WTC11 (cell line): ENCODE results near the gene GTF2A1L. TPM values are rescaled to one million over a fixed set of nuclear protein-coding genes. Genes with fewer than 3 reads are reported as not detected.

Experiments used
- ATAC-seq: fragments of 200-7000 bp; cut with Tn5 transposase; 2 replicates; pipeline ENCODE4 v1.10.0; 2021; ENCODE audit warnings: mild to moderate bottlenecking, moderate library complexity
- CTCF ChIA-PET: fragments of 300-600 bp; sonication (Branson Sonifier 250); formaldehyde crosslinking; loops from one replicate; lab custom pipeline; 2021; ENCODE audit warnings: antibody characterized with exemption; lab: Charles Lee
- POLR2A ChIA-PET: fragments of 350-600 bp; sonication (Branson Sonifier 250); formaldehyde crosslinking; loops from one replicate; lab custom pipeline; 2021; ENCODE audit warnings: antibody characterized with exemption; lab: Charles Lee
- DNase-seq: peaks from one replicate; pipeline ENCODE4 v3.0.0; 2021; ENCODE audit warnings: low spot score
- H3K27ac Mint-ChIP-seq: 2 replicates; pipeline ENCODE4 v1.8.0; 2021; ENCODE audit warnings: mixed read lengths
- H3K27me3 Mint-ChIP-seq: 2 replicates; pipeline ENCODE4 v1.8.0; 2021; ENCODE audit warnings: low read depth, mild to moderate bottlenecking, moderate library complexity, mixed read lengths
- H3K36me3 Mint-ChIP-seq: 2 replicates; pipeline ENCODE4 v1.8.0; 2021; ENCODE audit warnings: mixed read lengths
- H3K4me1 Mint-ChIP-seq: 2 replicates; pipeline ENCODE4 v1.8.0; 2022; ENCODE audit warnings: mixed read lengths
- H3K4me3 Mint-ChIP-seq: 2 replicates; pipeline ENCODE4 v1.8.0; 2021; ENCODE audit warnings: mild to moderate bottlenecking, moderate library complexity, mixed read lengths
- H3K9me3 Mint-ChIP-seq: 2 replicates; pipeline ENCODE4 v1.8.0; 2021; ENCODE audit warnings: mixed read lengths
- ATF1 ChIP-seq: sonication (generic); formaldehyde crosslinking; IDR thresholded peaks from 2 replicates; pipeline ENCODE4 v1.8.1; 2023; ENCODE audit warnings: mild to moderate bottlenecking, moderate library complexity, missing genetic modification reagents
- MXD4 ChIP-seq: fragments of 250-450 bp; sonication (Bioruptor Pico); IDR thresholded peaks from 2 replicates; pipeline ENCODE4 v1.8.0; 2021; ENCODE audit warnings: mild to moderate bottlenecking, moderate library complexity, borderline replicate concordance
- MYBL2 ChIP-seq: sonication (generic); formaldehyde crosslinking; IDR thresholded peaks from 2 replicates; pipeline ENCODE4 v1.8.1; 2023; ENCODE audit warnings: mild to moderate bottlenecking, moderate library complexity, missing genetic modification reagents
- NFATC4 ChIP-seq: fragments of 250-450 bp; sonication (Bioruptor Pico); IDR thresholded peaks from 2 replicates; pipeline ENCODE4 v1.9.0; 2021; ENCODE audit warnings: mild to moderate bottlenecking
- NR1H2 ChIP-seq: sonication (generic); formaldehyde crosslinking; IDR thresholded peaks from 2 replicates; pipeline ENCODE4 v1.9.0; 2021; ENCODE audit warnings: mild to moderate bottlenecking, moderate library complexity, missing genetic modification reagents
- NR2C2 ChIP-seq: sonication (generic); formaldehyde crosslinking; IDR thresholded peaks from 2 replicates; pipeline ENCODE4 v1.8.0; 2022; ENCODE audit warnings: mild to moderate bottlenecking, missing genetic modification reagents
- OVOL2 ChIP-seq: fragments of 250-450 bp; sonication (Bioruptor Pico); IDR thresholded peaks from 2 replicates; pipeline ENCODE4 v1.9.0; 2021; ENCODE audit warnings: mild to moderate bottlenecking, borderline replicate concordance
- RELA ChIP-seq: sonication (generic); formaldehyde crosslinking; IDR thresholded peaks from 2 replicates; pipeline ENCODE4 v1.8.1; 2022; ENCODE audit warnings: missing genetic modification reagents, mild to moderate bottlenecking, borderline replicate concordance
- SMAD3 ChIP-seq: sonication (generic); formaldehyde crosslinking; IDR thresholded peaks from 2 replicates; pipeline ENCODE4 v1.8.0; 2022; ENCODE audit warnings: missing genetic modification reagents, mild to moderate bottlenecking, borderline replicate concordance
- TEAD4 ChIP-seq: sonication (generic); formaldehyde crosslinking; IDR thresholded peaks from 2 replicates; pipeline ENCODE4 v1.8.0; 2022; ENCODE audit warnings: mild to moderate bottlenecking, missing genetic modification reagents
- ZBTB21 ChIP-seq: sonication (generic); formaldehyde crosslinking; IDR thresholded peaks from 2 replicates; pipeline ENCODE4 v1.8.1; 2023; ENCODE audit warnings: mild to moderate bottlenecking, missing genetic modification reagents, borderline replicate concordance
- total RNA-seq: library from RNA; stranded (reverse); gene quantifications from 3 replicates; pipeline ENCODE4 v1.2.3, GENCODE V29; 2021
- TF ChIP-seq, protein P1 (sequence below): sonication (generic); formaldehyde crosslinking; IDR thresholded peaks from 2 replicates; pipeline ENCODE4 v1.8.0; 2023; ENCODE audit warnings: missing genetic modification reagents
- TF ChIP-seq, protein P2 (sequence below): sonication (generic); formaldehyde crosslinking; IDR thresholded peaks from 2 replicates; pipeline ENCODE4 v1.8.0; 2022; ENCODE audit warnings: missing genetic modification reagents
- TF ChIP-seq, protein P3 (sequence below): sonication (generic); formaldehyde crosslinking; IDR thresholded peaks from 2 replicates; pipeline ENCODE4 v1.8.1; 2023; ENCODE audit warnings: mild to moderate bottlenecking, moderate library complexity, missing genetic modification reagents
- TF ChIP-seq, protein P4 (sequence below): sonication (generic); formaldehyde crosslinking; IDR thresholded peaks from 2 replicates; pipeline ENCODE4 v1.8.1; 2022; ENCODE audit warnings: mild to moderate bottlenecking, missing genetic modification reagents, moderate library complexity, borderline replicate concordance
- TF ChIP-seq, protein P5 (sequence below): fragments of 250-450 bp; sonication (Bioruptor Pico); conservative IDR thresholded peaks from 2 replicates; pipeline ENCODE4 v1.9.0; 2021; ENCODE audit warnings: mild to moderate bottlenecking
- TF ChIP-seq, protein P6 (sequence below): fragments of 250-450 bp; sonication (Bioruptor Pico); IDR thresholded peaks from 2 replicates; pipeline ENCODE4 v1.9.0; 2021; ENCODE audit warnings: moderate library complexity, mild to moderate bottlenecking, inconsistent platforms, borderline replicate concordance
- TF ChIP-seq, protein P7 (sequence below): sonication (generic); formaldehyde crosslinking; IDR thresholded peaks from 2 replicates; pipeline ENCODE4 v1.8.1; 2023; ENCODE audit warnings: mild to moderate bottlenecking, missing genetic modification reagents, moderate library complexity
- TF ChIP-seq, protein P8 (sequence below): fragments of 250-450 bp; sonication (Bioruptor Pico); IDR thresholded peaks from 2 replicates; pipeline ENCODE4 v1.8.0; 2021; ENCODE audit warnings: mild to moderate bottlenecking

Gene GTF2A1L
- total RNA-seq, 1 experiment from 2014 or later: not detected

DNA sequence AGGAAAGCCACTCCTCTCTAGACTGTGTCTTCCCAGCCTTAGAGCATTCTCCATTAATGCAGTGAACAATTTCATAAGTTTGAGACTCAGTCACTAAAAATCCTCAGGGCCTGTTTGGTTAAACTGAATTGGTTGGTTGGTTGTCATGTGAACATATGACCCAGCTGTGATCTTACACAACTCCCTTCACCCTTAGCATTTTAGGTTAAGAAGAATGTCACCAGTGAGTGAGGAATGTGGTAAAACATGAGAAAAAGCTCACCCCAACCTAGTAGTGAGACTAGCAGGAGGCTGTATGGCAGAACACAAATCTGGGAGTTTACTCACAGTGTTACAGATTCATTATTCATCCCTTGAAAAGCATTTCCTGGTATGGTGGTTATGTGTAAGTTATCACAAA, 105.5 kb downstream of the GTF2A1L start:
- no peaks in the 10 kb centered on the region for H3K27me3 Mint-ChIP-seq
- TF ChIP-seq MYBL2 (CRISPR knock-in tag) (no peak), SMAD3 (no peak), ATF1 (no peak), ZBTB21 (CRISPR knock-in tag) (no peak), OVOL2 (CRISPR knock-in tag) (no peak), TEAD4 (no peak), MXD4 (CRISPR knock-in tag) (no peak), NR2C2 (CRISPR knock-in tag) (no peak), NR1H2 (CRISPR knock-in tag) (no peak)
- TF ChIP-seq, protein P1, sequence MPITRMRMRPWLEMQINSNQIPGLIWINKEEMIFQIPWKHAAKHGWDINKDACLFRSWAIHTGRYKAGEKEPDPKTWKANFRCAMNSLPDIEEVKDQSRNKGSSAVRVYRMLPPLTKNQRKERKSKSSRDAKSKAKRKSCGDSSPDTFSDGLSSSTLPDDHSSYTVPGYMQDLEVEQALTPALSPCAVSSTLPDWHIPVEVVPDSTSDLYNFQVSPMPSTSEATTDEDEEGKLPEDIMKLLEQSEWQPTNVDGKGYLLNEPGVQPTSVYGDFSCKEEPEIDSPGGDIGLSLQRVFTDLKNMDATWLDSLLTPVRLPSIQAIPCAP (CRISPR knock-in tag): no peak
- TF ChIP-seq, protein P2, sequence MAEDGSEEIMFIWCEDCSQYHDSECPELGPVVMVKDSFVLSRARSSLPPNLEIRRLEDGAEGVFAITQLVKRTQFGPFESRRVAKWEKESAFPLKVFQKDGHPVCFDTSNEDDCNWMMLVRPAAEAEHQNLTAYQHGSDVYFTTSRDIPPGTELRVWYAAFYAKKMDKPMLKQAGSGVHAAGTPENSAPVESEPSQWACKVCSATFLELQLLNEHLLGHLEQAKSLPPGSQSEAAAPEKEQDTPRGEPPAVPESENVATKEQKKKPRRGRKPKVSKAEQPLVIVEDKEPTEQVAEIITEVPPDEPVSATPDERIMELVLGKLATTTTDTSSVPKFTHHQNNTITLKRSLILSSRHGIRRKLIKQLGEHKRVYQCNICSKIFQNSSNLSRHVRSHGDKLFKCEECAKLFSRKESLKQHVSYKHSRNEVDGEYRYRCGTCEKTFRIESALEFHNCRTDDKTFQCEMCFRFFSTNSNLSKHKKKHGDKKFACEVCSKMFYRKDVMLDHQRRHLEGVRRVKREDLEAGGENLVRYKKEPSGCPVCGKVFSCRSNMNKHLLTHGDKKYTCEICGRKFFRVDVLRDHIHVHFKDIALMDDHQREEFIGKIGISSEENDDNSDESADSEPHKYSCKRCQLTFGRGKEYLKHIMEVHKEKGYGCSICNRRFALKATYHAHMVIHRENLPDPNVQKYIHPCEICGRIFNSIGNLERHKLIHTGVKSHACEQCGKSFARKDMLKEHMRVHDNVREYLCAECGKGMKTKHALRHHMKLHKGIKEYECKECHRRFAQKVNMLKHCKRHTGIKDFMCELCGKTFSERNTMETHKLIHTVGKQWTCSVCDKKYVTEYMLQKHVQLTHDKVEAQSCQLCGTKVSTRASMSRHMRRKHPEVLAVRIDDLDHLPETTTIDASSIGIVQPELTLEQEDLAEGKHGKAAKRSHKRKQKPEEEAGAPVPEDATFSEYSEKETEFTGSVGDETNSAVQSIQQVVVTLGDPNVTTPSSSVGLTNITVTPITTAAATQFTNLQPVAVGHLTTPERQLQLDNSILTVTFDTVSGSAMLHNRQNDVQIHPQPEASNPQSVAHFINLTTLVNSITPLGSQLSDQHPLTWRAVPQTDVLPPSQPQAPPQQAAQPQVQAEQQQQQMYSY (CRISPR knock-in tag): no peak
- TF ChIP-seq, protein P3, sequence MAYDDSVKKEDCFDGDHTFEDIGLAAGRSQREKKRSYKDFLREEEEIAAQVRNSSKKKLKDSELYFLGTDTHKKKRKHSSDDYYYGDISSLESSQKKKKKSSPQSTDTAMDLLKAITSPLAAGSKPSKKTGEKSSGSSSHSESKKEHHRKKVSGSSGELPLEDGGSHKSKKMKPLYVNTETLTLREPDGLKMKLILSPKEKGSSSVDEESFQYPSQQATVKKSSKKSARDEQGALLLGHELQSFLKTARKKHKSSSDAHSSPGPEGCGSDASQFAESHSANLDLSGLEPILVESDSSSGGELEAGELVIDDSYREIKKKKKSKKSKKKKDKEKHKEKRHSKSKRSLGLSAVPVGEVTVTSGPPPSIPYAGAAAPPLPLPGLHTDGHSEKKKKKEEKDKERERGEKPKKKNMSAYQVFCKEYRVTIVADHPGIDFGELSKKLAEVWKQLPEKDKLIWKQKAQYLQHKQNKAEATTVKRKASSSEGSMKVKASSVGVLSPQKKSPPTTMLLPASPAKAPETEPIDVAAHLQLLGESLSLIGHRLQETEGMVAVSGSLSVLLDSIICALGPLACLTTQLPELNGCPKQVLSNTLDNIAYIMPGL (CRISPR knock-in tag): no peak
- TF ChIP-seq, protein P4, sequence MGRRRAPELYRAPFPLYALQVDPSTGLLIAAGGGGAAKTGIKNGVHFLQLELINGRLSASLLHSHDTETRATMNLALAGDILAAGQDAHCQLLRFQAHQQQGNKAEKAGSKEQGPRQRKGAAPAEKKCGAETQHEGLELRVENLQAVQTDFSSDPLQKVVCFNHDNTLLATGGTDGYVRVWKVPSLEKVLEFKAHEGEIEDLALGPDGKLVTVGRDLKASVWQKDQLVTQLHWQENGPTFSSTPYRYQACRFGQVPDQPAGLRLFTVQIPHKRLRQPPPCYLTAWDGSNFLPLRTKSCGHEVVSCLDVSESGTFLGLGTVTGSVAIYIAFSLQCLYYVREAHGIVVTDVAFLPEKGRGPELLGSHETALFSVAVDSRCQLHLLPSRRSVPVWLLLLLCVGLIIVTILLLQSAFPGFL (CRISPR knock-in tag): no peak
- TF ChIP-seq, protein P5, sequence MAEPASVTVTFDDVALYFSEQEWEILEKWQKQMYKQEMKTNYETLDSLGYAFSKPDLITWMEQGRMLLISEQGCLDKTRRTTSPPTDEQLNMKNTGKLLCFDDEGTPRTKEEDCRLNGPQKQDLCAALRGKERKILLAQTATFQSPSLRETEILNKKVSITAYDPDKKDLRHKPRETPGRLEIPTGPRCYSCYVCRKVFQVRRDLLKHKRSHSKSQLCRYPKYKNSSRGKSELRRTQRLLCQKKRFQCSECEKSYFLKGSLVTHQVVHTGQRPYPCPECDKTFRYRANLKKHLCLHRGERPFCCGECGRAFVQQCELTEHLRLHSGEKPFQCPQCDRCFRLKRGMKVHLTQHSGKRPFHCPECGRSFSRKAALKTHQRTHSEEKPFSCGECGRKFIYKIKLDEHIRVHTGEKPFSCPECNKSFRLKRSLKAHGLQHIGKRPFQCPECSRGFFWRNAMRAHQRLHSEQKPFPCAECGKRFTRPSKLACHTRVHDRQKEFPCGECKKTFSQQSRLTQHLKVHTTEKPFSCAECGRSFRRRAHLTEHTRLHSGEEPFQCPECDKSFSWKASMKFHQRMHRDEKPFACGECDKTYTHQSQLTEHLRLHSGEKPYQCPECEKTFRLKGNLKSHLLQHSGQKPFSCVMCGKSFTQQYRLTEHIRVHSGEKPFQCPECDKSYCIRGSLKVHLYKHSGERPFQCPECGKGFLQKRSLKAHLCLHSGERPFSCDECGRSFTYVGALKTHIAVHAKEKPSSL (CRISPR knock-in tag): no peak
- TF ChIP-seq, protein P6, sequence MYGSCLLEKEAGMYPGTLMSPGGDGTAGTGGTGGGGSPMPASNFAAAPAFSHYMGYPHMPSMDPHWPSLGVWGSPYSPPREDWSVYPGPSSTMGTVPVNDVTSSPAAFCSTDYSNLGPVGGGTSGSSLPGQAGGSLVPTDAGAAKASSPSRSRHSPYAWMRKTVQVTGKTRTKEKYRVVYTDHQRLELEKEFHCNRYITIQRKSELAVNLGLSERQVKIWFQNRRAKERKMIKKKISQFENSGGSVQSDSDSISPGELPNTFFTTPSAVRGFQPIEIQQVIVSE (CRISPR knock-in tag): no peak
- TF ChIP-seq, all 79 proteins: peak for 0
- ATAC-seq (no peak), DNase-seq (no peak)
- peaks cover 10% of the 10 kb centered on the region for H3K4me1 Mint-ChIP-seq
- H3K36me3 Mint-ChIP-seq: no peaks in the 10 kb centered on the region
- no peak overlapping the region for H3K4me3 Mint-ChIP-seq
- H3K27ac Mint-ChIP-seq: no peak overlapping the region
- ChIA-PET POLR2A (no interaction called here), CTCF (no interaction called here)
- H3K9me3 Mint-ChIP-seq: no peaks in the 10 kb centered on the region; the same call in 1 of the 2 replicates

DNA sequence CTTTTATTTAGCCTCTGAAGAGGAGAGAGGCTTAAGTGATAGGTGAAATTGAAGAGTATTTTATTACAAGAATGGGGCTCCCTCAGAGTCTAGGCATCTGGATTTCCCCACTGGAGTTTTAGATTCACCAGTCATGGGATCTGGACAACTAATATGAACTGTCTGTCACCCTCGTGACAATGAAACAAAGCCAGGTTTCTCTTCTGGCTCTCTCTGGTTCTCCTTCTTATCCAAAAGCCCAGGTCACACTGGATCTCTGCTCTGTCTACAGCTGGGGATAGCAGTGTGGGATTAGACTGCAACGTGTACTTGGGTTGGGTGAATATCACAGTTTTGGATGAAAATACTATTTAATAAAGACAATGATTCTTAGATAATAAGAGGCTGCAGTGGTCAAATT, 106.6 kb downstream of the GTF2A1L start:
- ChIA-PET CTCF (no interaction called here), POLR2A (no interaction called here)
- peaks cover 21% of the 10 kb centered on the region for H3K4me1 Mint-ChIP-seq
- no peak overlapping the region for H3K4me3 Mint-ChIP-seq
- DNase-seq (no peak), ATAC-seq (no peak)
- H3K9me3 Mint-ChIP-seq: no peaks in the 10 kb centered on the region; the same call in 1 of the 2 replicates
- no peaks in the 10 kb centered on the region for H3K36me3 Mint-ChIP-seq
- no peaks in the 10 kb centered on the region for H3K27me3 Mint-ChIP-seq
- no peak overlapping the region for H3K27ac Mint-ChIP-seq
- TF ChIP-seq, protein P3 (CRISPR knock-in tag): no peak
- no peak for TF ChIP-seq SMAD3
- no peak for TF ChIP-seq NFATC4 (CRISPR knock-in tag)
- TF ChIP-seq RELA: no peak
- TF ChIP-seq, protein P7, sequence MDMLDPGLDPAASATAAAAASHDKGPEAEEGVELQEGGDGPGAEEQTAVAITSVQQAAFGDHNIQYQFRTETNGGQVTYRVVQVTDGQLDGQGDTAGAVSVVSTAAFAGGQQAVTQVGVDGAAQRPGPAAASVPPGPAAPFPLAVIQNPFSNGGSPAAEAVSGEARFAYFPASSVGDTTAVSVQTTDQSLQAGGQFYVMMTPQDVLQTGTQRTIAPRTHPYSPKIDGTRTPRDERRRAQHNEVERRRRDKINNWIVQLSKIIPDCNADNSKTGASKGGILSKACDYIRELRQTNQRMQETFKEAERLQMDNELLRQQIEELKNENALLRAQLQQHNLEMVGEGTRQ (CRISPR knock-in tag): no peak
- TF ChIP-seq, protein P8, sequence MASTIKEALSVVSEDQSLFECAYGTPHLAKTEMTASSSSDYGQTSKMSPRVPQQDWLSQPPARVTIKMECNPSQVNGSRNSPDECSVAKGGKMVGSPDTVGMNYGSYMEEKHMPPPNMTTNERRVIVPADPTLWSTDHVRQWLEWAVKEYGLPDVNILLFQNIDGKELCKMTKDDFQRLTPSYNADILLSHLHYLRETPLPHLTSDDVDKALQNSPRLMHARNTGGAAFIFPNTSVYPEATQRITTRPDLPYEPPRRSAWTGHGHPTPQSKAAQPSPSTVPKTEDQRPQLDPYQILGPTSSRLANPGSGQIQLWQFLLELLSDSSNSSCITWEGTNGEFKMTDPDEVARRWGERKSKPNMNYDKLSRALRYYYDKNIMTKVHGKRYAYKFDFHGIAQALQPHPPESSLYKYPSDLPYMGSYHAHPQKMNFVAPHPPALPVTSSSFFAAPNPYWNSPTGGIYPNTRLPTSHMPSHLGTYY: no peak
